ENCODE results near the gene SULT4A1.

The SULT4A1 gene

DNA sequence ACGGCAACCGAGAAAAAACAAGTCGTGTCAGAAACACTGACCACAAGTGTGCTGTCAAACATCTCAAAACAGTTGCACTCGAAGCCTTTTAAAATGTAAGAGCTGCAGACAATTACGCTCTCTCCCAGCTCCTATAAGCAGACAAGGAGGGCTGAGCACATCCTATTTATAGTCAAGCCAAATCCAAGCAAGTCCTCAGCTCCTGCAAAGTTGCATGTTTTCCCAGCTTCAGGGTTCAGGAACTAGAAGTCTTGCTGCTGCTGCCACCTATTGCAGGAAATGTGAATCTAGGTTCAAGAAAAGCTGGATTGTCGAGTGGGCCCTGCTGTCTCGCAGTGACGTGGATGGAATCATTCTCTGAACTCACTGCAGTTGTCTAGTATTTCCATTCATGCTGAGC is 65.7 kb downstream of the SULT4A1 start:
- no peak for DNase-seq

DNA sequence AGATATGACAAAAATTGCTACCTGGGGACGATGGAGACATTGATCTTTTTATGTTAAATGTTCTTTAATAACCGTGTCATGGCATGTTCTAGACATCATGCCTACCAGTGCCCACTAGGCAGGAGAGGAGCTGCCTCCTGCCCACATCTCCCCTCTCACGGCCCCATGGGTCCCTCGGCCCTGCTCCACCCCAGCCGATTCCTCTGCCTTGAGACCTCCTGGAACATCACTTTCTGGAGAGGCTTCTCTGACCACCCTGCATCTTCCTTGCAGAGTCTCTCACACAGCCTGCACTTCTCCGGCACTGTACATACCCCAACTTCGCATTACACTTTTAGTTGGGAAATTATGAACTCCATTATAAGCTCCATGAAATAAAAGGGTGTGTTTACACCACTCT is 67.0 kb downstream of the SULT4A1 start:
- no peak for DNase-seq

- DNase-seq: no peak
Observed at GRCh38 chr22:43792905-43793304, 69.4 kb downstream of the SULT4A1 start.

- no peak for DNase-seq
Observed at GRCh38 chr22:43789452-43789851, 72.9 kb downstream of the SULT4A1 start.

DNA sequence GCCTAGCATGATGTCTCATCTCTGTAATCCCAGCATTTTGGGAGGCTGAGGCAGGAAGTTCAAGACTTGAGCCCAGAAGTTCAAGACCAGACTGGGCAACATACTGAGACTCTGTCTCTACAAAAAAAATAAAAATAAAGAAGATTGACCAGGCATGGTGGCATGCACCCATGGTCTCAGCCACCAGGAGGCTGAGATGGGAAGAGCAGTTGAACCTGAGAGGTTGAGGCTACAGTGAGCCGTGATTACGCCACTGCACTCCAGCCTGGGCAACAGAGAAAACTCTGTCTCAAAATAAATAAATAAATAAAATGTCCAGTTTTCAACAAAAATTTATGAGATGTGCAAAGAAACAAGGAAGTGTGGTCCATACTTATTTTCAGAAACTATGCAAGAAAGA is 78.5 kb downstream of the SULT4A1 start:
- peak; percentile 45 for DNase-seq

DNA sequence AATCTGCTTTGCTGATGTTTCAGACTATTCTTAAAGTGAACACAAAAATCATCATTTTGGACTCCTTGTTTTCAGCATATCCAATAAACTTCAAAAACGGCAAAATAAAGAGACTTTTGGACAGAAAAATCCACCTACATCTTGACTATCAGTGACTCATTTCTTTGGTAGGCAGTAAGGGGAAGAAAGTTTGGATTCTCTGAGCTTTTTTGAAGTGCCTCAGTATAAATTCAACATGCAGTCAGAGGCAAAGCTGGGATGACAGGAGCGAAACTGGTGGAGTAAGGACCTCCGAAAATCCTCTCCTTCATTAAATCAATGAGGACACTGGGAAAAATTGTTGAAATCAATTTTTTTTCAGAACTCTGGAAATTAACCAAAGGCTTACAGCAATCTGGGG is 79.9 kb downstream of the SULT4A1 start:
- DNase-seq: no peak

DNA sequence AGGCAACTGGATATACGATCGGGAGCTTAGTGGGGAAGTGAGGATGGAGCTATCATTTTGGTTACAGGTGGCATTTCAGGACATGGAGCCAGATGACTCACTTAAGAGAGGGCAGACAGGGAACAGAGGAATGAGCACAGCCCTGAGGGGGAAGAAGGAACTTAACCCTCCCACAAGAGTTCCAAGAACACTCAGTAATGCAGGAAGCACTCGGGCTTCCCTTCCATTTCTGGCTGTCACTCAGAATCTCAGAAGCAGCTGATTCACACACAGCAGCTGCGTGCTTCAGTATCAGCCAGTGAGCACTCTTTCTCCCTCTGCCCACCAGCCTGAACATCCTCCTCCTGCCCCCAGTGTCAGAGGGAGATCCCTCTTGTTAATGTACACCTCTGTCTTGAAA is 85.0 kb downstream of the SULT4A1 start:
- DNase-seq: no peak

DNA sequence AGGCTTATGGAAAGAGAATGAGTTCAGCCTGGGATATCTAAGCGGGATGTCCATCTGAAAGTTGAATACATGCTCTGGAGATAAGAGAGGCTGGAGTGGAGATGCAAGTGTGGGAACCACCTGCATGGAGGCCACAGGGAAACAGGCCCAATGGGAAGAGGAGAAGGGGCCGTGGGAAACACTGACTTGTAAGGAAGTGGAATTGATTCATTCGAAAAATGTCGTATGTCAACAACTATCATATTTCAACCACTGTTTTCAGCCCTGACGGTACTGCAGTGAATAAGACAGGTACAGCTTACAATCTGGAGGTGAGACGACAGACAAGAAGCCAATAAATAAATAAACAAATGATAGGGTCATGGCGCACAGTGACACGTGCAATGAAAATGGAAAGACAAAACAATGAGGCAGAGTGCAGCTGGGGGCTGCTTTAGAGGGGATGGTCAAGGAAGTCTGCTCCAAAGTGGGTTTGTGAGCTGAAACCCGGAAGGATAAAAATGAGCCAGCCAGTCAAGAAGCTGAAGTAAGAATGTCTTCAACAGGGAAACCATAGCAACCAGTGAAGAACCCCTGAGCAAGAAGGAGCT is 86.1 kb downstream of the SULT4A1 start:
- DNase-seq: no peak

Measured in NCI-H1092 treated with DMSO at 0.1 percent for 48 hours (cell line).